Upper lobe of right lung (tissue), 1 donor: ENCODE measurements around the gene CNOT2. TPM values are rescaled to one million over a fixed set of nuclear protein-coding genes. Genes with fewer than 3 reads are reported as not detected.

ENCODE experiments used
- ATAC-seq: fragments of 200-7000 bp; cut with Tn5 transposase; one replicate; pipeline ENCODE4 v1.9.1; 2020; ENCODE audit warnings: mild to moderate bottlenecking, moderate library complexity
- DNase-seq: peaks from one replicate; pipeline ENCODE4 v3.0.0-alpha.2; 2020
- H3K27ac ChIP-seq: fragments of 200-600 bp; one replicate; pipeline ENCODE4 v1.8.0; 2022
- H3K27me3 ChIP-seq: fragments of 200-600 bp; one replicate; pipeline ENCODE4 v1.8.0; 2022; ENCODE audit warnings: mild to moderate bottlenecking
- H3K36me3 ChIP-seq: fragments of 200-600 bp; one replicate; pipeline ENCODE4 v1.8.0; 2022
- H3K4me1 ChIP-seq: fragments of 200-600 bp; one replicate; pipeline ENCODE4 v1.8.0; 2022
- H3K4me3 ChIP-seq: fragments of 200-600 bp; one replicate; pipeline ENCODE4 v1.8.0; 2022; ENCODE audit warnings: mild to moderate bottlenecking
- H3K9me3 ChIP-seq: fragments of 200-600 bp; one replicate; pipeline ENCODE4 v1.8.0; 2022
- intact Hi-C: fragments of 100-400 bp; cut with DNase I; formaldehyde crosslinking; loops from one replicate; pipeline ENCODE4 v1.11.0; 2022
- total RNA-seq: library from RNA; stranded (reverse); fragmentation: NEBNext Ultra II Directional; extraction: Animal tissue kit (Norgen Biotek cat#: 25700); gene quantifications from one replicate; pipeline ENCODE4 v1.2.1, GENCODE V29; 2021
- TF ChIP-seq, protein P1 (sequence below): fragments of 200-600 bp; IDR thresholded peaks from one replicate; pipeline ENCODE4 v1.8.0; 2022; ENCODE audit warnings: antibody characterized with exemption
- donor health status: DM: no; HTN: yes; CAD: no; lungs with severe emphysema.

CNOT2 gene
- total RNA-seq, 1 donor from 2014 or later = 71.4 TPM

DNA sequence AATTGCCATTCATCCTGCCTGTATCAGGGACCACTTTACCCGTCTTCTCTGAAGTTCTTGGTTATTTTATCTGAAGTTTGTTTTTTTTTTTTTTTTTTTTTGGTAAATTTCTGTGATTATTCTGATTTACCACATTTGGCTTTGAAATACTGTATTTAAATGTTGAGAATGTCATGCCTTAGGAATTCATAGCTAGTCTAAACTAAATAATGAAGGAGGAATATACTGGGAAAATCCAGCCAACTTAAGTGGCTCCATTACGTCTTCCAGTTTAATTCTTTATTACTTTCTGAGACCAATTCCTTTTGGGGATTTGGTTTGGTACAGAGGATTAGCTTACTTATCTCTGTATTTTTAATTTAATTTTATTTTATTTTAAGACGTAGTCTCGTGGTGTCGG lies 62.6 kb downstream of the CNOT2 start:
- no peaks in the 10 kb centered on the region for H3K9me3 ChIP-seq
- H3K27me3 ChIP-seq = no peaks in the 10 kb centered on the region
- no peak overlapping the region for H3K4me3 ChIP-seq
- no peaks in the 10 kb centered on the region for H3K4me1 ChIP-seq
- TF ChIP-seq, protein P1, sequence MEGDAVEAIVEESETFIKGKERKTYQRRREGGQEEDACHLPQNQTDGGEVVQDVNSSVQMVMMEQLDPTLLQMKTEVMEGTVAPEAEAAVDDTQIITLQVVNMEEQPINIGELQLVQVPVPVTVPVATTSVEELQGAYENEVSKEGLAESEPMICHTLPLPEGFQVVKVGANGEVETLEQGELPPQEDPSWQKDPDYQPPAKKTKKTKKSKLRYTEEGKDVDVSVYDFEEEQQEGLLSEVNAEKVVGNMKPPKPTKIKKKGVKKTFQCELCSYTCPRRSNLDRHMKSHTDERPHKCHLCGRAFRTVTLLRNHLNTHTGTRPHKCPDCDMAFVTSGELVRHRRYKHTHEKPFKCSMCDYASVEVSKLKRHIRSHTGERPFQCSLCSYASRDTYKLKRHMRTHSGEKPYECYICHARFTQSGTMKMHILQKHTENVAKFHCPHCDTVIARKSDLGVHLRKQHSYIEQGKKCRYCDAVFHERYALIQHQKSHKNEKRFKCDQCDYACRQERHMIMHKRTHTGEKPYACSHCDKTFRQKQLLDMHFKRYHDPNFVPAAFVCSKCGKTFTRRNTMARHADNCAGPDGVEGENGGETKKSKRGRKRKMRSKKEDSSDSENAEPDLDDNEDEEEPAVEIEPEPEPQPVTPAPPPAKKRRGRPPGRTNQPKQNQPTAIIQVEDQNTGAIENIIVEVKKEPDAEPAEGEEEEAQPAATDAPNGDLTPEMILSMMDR = no peak
- intact Hi-C loops = no loop called here
- ATAC-seq = no peak
- no peaks in the 10 kb centered on the region for H3K36me3 ChIP-seq
- DNase-seq = no peak
- no peak overlapping the region for H3K27ac ChIP-seq

DNA sequence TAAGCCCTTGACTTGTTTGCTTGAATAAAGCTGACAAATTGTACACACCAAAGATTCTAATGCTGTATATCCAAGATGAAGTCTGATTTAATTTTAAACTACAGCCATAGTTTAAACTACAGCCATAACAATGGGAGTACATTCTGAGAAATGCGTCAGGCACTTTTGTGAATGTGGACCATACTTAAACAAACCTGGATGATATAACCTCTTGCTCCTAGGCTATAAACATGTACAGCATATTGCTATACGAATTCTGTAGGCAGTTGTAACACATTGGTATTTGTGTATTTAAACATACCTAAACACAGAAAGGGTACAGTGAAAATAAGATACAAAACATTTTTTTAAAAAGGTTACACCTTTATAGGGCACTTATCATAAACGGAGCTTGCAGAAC lies 63.4 kb downstream of the CNOT2 start:
- no peak for DNase-seq
- H3K4me3 ChIP-seq = no peak overlapping the region
- intact Hi-C loops = no loop called here
- no peak overlapping the region for H3K27ac ChIP-seq
- ATAC-seq = no peak
- H3K9me3 ChIP-seq = no peaks in the 10 kb centered on the region
- TF ChIP-seq, protein P1 = no peak
- no peaks in the 10 kb centered on the region for H3K4me1 ChIP-seq
- H3K27me3 ChIP-seq = no peaks in the 10 kb centered on the region
- no peaks in the 10 kb centered on the region for H3K36me3 ChIP-seq

DNA sequence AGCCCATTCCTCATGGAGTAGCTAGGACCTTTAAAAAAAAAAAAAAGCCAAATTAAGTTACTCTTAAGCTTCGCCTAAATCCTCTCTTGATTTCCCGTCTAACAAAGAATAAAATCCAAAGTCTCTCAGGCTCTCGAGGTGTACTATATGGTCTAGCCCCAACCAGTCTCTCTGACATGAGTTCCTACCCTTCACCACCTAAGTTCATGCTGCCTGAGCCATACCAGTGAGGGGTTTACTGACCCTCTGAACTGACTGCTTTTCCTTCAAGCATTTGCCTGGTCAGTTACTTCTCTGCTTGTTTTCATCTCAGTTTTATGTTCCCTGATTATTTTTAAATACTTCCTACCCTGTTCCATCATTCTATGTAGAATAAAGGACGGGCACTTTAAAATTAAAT lies 64.6 kb downstream of the CNOT2 start:
- Histone ChIP-seq H3K4me3 (no peak overlapping the region), H3K36me3 (no peaks in the 10 kb centered on the region), H3K27me3 (no peaks in the 10 kb centered on the region), H3K27ac (no peak overlapping the region), H3K9me3 (no peaks in the 10 kb centered on the region), H3K4me1 (no peaks in the 10 kb centered on the region)
- intact Hi-C loops = no loop called here
- ATAC-seq (no peak), DNase-seq (no peak)
- TF ChIP-seq, protein P1 = no peak

DNA sequence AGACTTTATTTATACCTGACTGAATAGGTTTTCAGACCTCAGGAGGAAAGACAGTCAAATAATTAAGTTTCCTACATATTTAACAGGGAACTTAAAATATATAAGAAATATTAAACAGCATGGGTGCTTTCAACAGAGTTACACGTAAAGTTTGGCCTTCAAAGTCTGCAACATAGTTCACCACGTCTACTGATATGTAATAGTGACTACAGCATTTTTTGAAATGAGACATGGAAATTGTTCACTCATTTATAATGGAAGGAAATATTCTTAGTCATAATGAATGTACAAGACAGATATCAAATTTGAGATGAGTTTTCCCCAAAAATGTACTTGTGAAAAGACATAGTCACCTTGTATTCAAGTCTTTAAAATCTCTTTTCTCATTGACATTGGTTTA lies 66.1 kb downstream of the CNOT2 start:
- intact Hi-C loops = no loop called here
- Histone ChIP-seq H3K4me3 (no peak overlapping the region), H3K27ac (no peak overlapping the region), H3K4me1 (no peaks in the 10 kb centered on the region), H3K9me3 (no peaks in the 10 kb centered on the region), H3K27me3 (no peaks in the 10 kb centered on the region), H3K36me3 (no peaks in the 10 kb centered on the region)
- ATAC-seq (no peak), DNase-seq (no peak)
- TF ChIP-seq, protein P1 = no peak

DNA sequence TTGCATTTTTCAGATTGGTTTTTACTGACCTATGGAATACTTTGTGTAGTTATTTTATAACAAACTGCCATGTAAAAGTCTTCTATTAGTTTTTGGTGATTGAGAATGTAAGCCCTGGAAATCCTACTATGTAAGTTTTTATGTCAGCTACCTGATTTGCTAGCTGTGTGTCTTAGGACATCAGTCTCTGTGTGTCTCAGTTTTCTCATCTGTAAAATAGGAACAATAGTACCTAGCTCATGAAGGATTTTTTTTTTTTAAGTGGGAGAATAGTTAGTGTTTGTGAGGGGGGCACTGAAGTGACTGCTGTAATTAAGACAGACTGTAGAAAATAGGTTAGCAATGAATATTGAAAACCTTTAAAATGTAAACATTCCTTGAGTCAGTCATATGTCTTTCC lies 70.9 kb downstream of the CNOT2 start:
- TF ChIP-seq, protein P1 = no peak
- no peaks in the 10 kb centered on the region for H3K27me3 ChIP-seq

DNA sequence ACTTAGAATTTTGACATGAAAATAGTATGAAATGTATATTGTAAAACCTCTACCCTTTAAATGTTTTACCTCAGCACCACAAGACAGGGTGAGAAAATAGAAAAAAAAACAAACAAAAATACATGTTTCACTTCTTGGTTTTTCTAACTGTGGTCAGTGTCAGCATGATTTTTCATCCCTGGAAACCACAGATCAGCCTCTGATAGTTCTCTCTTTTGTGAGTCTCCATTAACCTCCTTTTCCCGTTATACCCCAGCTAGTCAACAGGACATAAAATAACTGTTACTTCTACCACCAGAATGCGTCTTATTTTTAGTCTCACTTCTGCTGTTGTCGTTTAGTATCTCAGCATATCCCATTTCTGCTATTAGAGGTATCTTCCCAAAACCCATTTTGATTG lies 74.5 kb downstream of the CNOT2 start:
- no peaks in the 10 kb centered on the region for H3K9me3 ChIP-seq
- TF ChIP-seq, protein P1 = no peak
- no peak overlapping the region for H3K27ac ChIP-seq
- ATAC-seq (peak; percentile 62), DNase-seq (no peak)
- no peaks in the 10 kb centered on the region for H3K27me3 ChIP-seq
- no peaks in the 10 kb centered on the region for H3K36me3 ChIP-seq
- H3K4me3 ChIP-seq = no peak overlapping the region
- intact Hi-C loops = no loop called here
- no peaks in the 10 kb centered on the region for H3K4me1 ChIP-seq

More for the DNA sequence above, 70.9 kb downstream of the CNOT2 start:
- H3K36me3 ChIP-seq = no peaks in the 10 kb centered on the region
- DNase-seq (no peak), ATAC-seq (no peak)
- H3K4me3 ChIP-seq = no peak overlapping the region
- H3K4me1 ChIP-seq = no peaks in the 10 kb centered on the region
- H3K27ac ChIP-seq = no peak overlapping the region
- intact Hi-C loops = no loop called here
- H3K9me3 ChIP-seq = no peaks in the 10 kb centered on the region
